Spleen (tissue), 11 donors: Measurements from ENCODE around the gene CFAP45. TPM values are rescaled to one million over a fixed set of nuclear protein-coding genes. Genes with fewer than 3 reads are reported as not detected.

Experiments
- DNase-seq: peaks from one replicate; pipeline ENCODE4 v3.0.0-alpha.2; 2020
- H3K27ac ChIP-seq, 8 donors: fragments of 200-600 bp; sonication (generic) in 7 of 8; 1 replicate in 4 of 8; 2 replicates in 4 of 8; pipeline versions ENCODE4 v1.5.0 to v1.8.0; 2016 to 2021; ENCODE audit warnings: inconsistent platforms in 4 of 8, mild to moderate bottlenecking in 4 of 8, moderate library complexity in 1 of 8
- H3K27me3 ChIP-seq, 7 donors: fragments of 200-600 bp; sonication (generic) in 6 of 7; replicated peaks in 1 of 7; 1 replicate in 4 of 7; 2 replicates in 3 of 7; pipeline versions ENCODE4 v1.5.0 to v1.8.0; 2016 to 2021; ENCODE audit warnings: inconsistent platforms in 3 of 7, mild to moderate bottlenecking in 1 of 7
- H3K36me3 ChIP-seq, 6 donors: fragments of 200-600 bp; sonication (generic) in 5 of 6; 1 replicate in 4 of 6; 2 replicates in 2 of 6; pipeline versions ENCODE4 v1.5.0 to v1.8.0; 2016 to 2021; ENCODE audit warnings: inconsistent platforms in 2 of 6
- H3K4me1 ChIP-seq, 6 donors: fragments of 200-600 bp; sonication (generic) in 5 of 6; 1 replicate in 3 of 6; 2 replicates in 3 of 6; pipeline versions ENCODE4 v1.5.0 to v1.8.0; 2016 to 2021; ENCODE audit warnings: inconsistent platforms in 3 of 6
- H3K4me3 ChIP-seq, 8 donors: fragments of 200-600 bp; sonication (generic) in 7 of 8; 1 replicate in 4 of 8; 2 replicates in 4 of 8; pipeline versions ENCODE4 v1.5.0 to v1.8.0; 2016 to 2021; ENCODE audit warnings: inconsistent platforms in 4 of 8, mild to moderate bottlenecking in 4 of 8, moderate library complexity in 2 of 8
- H3K9me3 ChIP-seq, 8 donors: fragments of 200-600 bp; sonication (generic) in 7 of 8; 1 replicate in 4 of 8; 2 replicates in 4 of 8; pipeline versions ENCODE4 v1.5.0 to v1.8.0; 2016 to 2021; ENCODE audit warnings: inconsistent platforms in 4 of 8
- POLR2A ChIP-seq, 3 donors: fragments of 450-650 bp; IDR thresholded peaks; one replicate each; pipeline ENCODE4 v1.5.1; 2017; ENCODE audit warnings: antibody characterized with exemption in 3 of 3, mild to moderate bottlenecking in 1 of 3
- POLR2AphosphoS5 ChIP-seq, 3 donors: sonication (generic); formaldehyde crosslinking; IDR thresholded peaks; one replicate each; pipeline ENCODE4 v1.5.1; 2017; ENCODE audit warnings: antibody characterized with exemption in 3 of 3
- WGBS, 5 donors: extraction: QIAGEN DNeasy Blood & Tissue Kit in 3 of 5; methylation state at CpG; one replicate each; pipeline versions ENCODE4 v1.1.5 to v1.1.7; 2013 to 2018; 5-methylcytosine and 5-hydroxymethylcytosine counted together
- intact Hi-C: fragments of 100-400 bp; cut with DNase I; formaldehyde crosslinking; loops from one replicate; pipeline ENCODE4 v1.15.0; 2023; ENCODE audit warnings: low total_unique reads
- polyA plus RNA-seq, 3 donors: library from polyadenylated mRNA; stranded (reverse); fragments of 200-250 nt; gene quantifications; one replicate each; pipeline ENCODE4 v1.2.1, GENCODE V29; 2013
- total RNA-seq, 7 donors: library from RNA; depleted of rRNA in 3 of 7; stranded (reverse); fragments of >200 nt in 3 of 7; fragmentation: NEBNext Ultra II Directional in 4 of 7; extraction: Animal tissue kit (Norgen Biotek cat#: 25700) in 4 of 7; gene quantifications; one replicate each; pipeline versions ENCODE4 v1.1.0 to v1.2.1, GENCODE V29; 2016 to 2021
- TF ChIP-seq, protein P1 (sequence below), 11 experiments: fragments of 200-600 bp in 7 of 11; fragments of 450-650 bp in 4 of 11; sonication (generic) in 4 of 11; IDR thresholded peaks in 8 of 11; conservative IDR thresholded peaks in 3 of 11; 1 replicate in 7 of 11; 2 replicates in 4 of 11; pipeline versions ENCODE4 v1.4.0 to v1.8.0; 2016 to 2021; ENCODE audit warnings: antibody characterized with exemption in 11 of 11, inconsistent platforms in 4 of 11, mild to moderate bottlenecking in 1 of 11
- donor health status: healthy with polysubstance abuse.
- donor health status: DM: no; HTN: no; CAD: no; lungs with moderate emphysema.
- donor health status: DM: no; HTN: no; CAD: no.
- donor health status: Bipolar disorder and iron deficiency.
- donor health status: healthy.
- donor health status: DM: no; HTN: no; CAD: no.
- donor health status: DM: yes; HTN: yes; CAD: no.

CFAP45 gene
- total and polyA plus RNA-seq, 10 donors: 0.58 to 3.0 (median 1.9) TPM

GRCh38 chr1:159924025-159924790 lies 24.2 kb upstream of the CFAP45 start:
- H3K27ac ChIP-seq: peak overlapping the region; percentile 85 to 97 (median 95)
- H3K27me3 ChIP-seq: no peaks in the 10 kb centered on the region
- intact Hi-C loops: no loop called here

DNA sequence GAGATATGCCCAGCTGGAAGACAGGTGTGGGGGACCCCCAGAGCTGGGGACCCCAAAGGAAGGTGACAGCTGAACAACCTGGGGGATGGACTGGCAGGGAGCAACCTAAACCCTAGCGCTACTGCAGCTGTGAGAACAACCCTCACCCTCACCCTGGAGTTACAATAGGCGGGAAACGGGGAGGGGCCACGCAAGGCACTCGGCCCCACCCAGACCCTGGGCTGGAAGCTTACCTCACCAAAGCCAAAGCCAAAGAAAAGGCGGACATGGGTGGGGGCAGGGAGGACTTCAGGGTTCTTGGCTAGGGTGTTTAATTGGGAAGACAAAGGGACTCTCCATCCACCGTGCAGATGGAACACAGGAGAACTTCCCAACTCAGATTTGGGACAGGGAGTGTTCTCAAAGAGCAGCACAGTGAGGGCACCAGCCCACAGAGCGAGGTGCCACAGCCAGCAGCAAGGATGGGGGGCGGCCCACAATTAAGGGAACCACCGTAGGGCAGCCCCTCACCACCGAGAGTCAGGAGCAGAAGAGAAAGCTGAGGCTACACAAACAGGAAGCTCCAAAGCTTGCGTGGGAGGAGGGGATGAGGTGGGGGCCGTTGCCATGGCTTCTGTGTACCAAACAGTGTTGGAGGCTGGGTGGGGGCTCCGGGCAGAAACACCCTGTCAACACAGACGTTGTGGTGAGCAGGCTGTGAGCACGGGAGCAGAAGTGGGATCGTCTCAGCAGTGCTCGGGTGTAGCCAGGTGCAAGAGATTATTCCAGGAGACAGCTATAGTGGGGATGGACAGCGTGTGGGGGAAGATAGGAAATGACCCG lies 23.4 kb upstream of the CFAP45 start:
- WGBS, 5 donors: 0 to 2% (median 1%) methylated on average over 20 of the region's 20 CpGs
- Histone ChIP-seq H3K9me3 (no peaks in the 10 kb centered on the region), H3K36me3 (peaks cover 7 to 29% (median 24%) of the 10 kb centered on the region in 6 donors), H3K27me3 (no peaks in the 10 kb centered on the region), H3K27ac (peak overlapping the region; percentile 85 to 97 (median 95)), H3K4me1 (peaks cover 37 to 90% (median 62%) of the 10 kb centered on the region in 6 donors), H3K4me3 (peak overlapping the region; percentile 76 to 100 (median 94))
- DNase-seq: peak; percentile 94
- TF ChIP-seq POLR2AphosphoS5 (IDR thresholded peaks at IDR 0.05) (peak; percentile 72 to 93 (median 92)), POLR2A (IDR thresholded peaks at IDR 0.05) (peak in 1 of 3 donors; percentile 87)
- TF ChIP-seq, protein P1, sequence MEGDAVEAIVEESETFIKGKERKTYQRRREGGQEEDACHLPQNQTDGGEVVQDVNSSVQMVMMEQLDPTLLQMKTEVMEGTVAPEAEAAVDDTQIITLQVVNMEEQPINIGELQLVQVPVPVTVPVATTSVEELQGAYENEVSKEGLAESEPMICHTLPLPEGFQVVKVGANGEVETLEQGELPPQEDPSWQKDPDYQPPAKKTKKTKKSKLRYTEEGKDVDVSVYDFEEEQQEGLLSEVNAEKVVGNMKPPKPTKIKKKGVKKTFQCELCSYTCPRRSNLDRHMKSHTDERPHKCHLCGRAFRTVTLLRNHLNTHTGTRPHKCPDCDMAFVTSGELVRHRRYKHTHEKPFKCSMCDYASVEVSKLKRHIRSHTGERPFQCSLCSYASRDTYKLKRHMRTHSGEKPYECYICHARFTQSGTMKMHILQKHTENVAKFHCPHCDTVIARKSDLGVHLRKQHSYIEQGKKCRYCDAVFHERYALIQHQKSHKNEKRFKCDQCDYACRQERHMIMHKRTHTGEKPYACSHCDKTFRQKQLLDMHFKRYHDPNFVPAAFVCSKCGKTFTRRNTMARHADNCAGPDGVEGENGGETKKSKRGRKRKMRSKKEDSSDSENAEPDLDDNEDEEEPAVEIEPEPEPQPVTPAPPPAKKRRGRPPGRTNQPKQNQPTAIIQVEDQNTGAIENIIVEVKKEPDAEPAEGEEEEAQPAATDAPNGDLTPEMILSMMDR (IDR thresholded peaks at IDR 0.05 in 8 of 11, conservative IDR thresholded peaks at IDR 0.05 in 3 of 11): no peak
- intact Hi-C loops: no loop called here

More at GRCh38 chr1:159924025-159924790, 24.2 kb upstream of the CFAP45 start:
- Histone ChIP-seq H3K4me3 (peak overlapping the region; percentile 76 to 100 (median 94)), H3K4me1 (peaks cover 37 to 88% (median 60%) of the 10 kb centered on the region in 6 donors), H3K36me3 (peaks cover 6 to 21% (median 16%) of the 10 kb centered on the region in 6 donors), H3K9me3 (no peaks in the 10 kb centered on the region)
- peak; percentile 94 for DNase-seq
- 0 to 1% (median 1%) methylated on average over 8 to 31 of the region's 31 CpGs for WGBS, 5 donors
- no peak for TF ChIP-seq POLR2A (IDR thresholded peaks at IDR 0.05)
- TF ChIP-seq POLR2AphosphoS5 (IDR thresholded peaks at IDR 0.05): peak; percentile 66 to 84 (median 71)
- TF ChIP-seq, protein P1 (IDR thresholded peaks at IDR 0.05 in 8 of 11, conservative IDR thresholded peaks at IDR 0.05 in 3 of 11): peak in 3 of 11 experiments; percentile 9 to 15 (median 11)

- Histone ChIP-seq H3K4me1 (peaks cover 40 to 90% (median 63%) of the 10 kb centered on the region in 6 donors), H3K27ac (peak overlapping the region; percentile 85 to 97 (median 95)), H3K36me3 (peaks cover 7 to 36% (median 31%) of the 10 kb centered on the region in 6 donors), H3K4me3 (peak overlapping the region; percentile 76 to 100 (median 94)), H3K9me3 (no peaks in the 10 kb centered on the region), H3K27me3 (no peaks in the 10 kb centered on the region)
- intact Hi-C loops: no loop called here
- TF ChIP-seq POLR2A (IDR thresholded peaks at IDR 0.05) (no peak), POLR2AphosphoS5 (IDR thresholded peaks at IDR 0.05) (peak in 2 of 3 donors; percentile 45 to 76)
- DNase-seq: peak; percentile 89
- 15 to 67% (median 31%) methylated on average over 3 to 8 of the region's 8 CpGs for WGBS, 5 donors
These were observed 22.7 kb upstream of the CFAP45 start for GRCh38 chr1:159922511-159923202.
